ENCODE measurements around the gene ACVR1C.

DNA sequence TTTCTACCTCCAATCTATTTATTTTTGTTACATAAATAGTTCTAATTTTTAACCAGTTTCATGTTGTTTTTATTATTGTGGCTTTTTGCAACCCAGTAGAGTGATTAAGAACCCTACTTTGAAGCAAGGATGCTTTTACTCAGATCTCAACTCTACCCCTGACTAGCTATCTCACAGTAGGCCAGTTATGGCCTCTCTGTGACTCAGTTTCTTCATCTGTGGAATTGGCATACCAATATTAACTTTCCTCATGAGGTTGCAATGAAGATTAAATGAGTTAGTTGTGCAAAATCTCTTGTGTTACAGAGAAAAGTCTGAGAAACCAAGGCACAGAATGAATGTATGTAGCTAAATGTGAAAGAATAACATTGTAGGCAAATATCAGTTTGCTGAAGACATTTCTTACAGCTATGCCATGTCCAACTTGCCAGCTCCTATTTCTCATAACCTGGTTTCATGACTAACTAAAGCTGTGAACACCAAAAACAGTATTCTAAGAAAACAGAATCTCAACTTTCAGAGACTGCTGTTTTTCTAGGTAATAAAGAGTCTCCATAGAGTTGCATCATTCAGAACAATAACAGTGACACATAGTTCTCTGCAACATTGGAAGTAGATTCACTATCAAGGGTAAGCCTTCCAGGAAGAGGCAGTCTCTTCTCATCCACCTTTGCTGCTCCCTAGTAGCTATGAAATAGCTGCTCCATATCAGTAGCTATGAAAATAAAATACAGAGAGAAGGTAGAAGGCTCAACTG lies 151.5 kb downstream of the ACVR1C start:
- TF ChIP-seq POLR2A (IDR thresholded peaks at IDR 0.05): no peak
- TF ChIP-seq, protein P1, sequence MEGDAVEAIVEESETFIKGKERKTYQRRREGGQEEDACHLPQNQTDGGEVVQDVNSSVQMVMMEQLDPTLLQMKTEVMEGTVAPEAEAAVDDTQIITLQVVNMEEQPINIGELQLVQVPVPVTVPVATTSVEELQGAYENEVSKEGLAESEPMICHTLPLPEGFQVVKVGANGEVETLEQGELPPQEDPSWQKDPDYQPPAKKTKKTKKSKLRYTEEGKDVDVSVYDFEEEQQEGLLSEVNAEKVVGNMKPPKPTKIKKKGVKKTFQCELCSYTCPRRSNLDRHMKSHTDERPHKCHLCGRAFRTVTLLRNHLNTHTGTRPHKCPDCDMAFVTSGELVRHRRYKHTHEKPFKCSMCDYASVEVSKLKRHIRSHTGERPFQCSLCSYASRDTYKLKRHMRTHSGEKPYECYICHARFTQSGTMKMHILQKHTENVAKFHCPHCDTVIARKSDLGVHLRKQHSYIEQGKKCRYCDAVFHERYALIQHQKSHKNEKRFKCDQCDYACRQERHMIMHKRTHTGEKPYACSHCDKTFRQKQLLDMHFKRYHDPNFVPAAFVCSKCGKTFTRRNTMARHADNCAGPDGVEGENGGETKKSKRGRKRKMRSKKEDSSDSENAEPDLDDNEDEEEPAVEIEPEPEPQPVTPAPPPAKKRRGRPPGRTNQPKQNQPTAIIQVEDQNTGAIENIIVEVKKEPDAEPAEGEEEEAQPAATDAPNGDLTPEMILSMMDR (IDR thresholded peaks at IDR 0.05): no peak

All from testis (tissue), 2 donors.